ENCODE data around the gene DUSP18.
"Not testable (repeated sequence)": the region's sequence is repeated elsewhere in the genome, so short reads cannot be mapped to it uniquely, and the experiment has no call there.

The DUSP18 gene

GRCh38 chr22:30667494-30668385, at the start of gene DUSP18:
Gene DUSP18, minus strand, starts transcription at chr22:30667875. Its CDS starts 3,872 bp downstream, at chr22:30664003.
- DNase-seq = peak; percentile 95

GRCh38 chr22:30714062-30714461, 46.4 kb upstream of the DUSP18 start:
- DNase-seq = no peak

GRCh38 chr22:30712094-30712493, 44.4 kb upstream of the DUSP18 start:
- no peak for DNase-seq

- not testable (repeated sequence) for DNase-seq
Measured at GRCh38 chr22:30709980-30710379, 42.3 kb upstream of the DUSP18 start.

GRCh38 chr22:30705710-30706651, 38.3 kb upstream of the DUSP18 start:
- DNase-seq = no peak

- no peak for DNase-seq
Measured at GRCh38 chr22:30704978-30705377, 37.3 kb upstream of the DUSP18 start.

- no peak for DNase-seq
Measured at GRCh38 chr22:30702856-30703255, 35.2 kb upstream of the DUSP18 start.

GRCh38 chr22:30701872-30702271, 34.2 kb upstream of the DUSP18 start:
- no peak for DNase-seq

DNA sequence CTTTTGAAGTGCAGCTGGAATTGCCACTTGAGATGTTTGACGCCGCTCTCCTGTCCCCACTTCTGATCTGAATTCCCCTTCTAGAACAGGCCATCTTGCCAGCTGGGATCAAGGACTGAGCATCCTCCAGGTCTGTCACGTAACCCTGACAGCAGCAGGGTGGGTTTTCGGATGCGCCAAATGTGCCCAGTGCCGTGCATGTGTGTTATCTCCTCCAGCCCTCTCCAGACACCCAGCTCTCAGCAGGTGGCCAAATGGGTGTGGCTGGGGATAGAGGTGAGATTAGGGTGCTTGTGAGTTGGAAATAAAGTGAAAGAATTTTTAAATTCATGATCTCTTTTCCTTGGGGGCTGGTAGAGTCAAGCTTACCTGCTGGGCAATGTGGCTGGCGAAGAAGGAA, 30.3 kb upstream of the DUSP18 start:
- no peak for DNase-seq

GRCh38 chr22:30695871-30696655, 28.4 kb upstream of the DUSP18 start:
- no peak for DNase-seq

- DNase-seq = peak; percentile 33
Measured at GRCh38 chr22:30695351-30695851, 27.7 kb upstream of the DUSP18 start.

DNA sequence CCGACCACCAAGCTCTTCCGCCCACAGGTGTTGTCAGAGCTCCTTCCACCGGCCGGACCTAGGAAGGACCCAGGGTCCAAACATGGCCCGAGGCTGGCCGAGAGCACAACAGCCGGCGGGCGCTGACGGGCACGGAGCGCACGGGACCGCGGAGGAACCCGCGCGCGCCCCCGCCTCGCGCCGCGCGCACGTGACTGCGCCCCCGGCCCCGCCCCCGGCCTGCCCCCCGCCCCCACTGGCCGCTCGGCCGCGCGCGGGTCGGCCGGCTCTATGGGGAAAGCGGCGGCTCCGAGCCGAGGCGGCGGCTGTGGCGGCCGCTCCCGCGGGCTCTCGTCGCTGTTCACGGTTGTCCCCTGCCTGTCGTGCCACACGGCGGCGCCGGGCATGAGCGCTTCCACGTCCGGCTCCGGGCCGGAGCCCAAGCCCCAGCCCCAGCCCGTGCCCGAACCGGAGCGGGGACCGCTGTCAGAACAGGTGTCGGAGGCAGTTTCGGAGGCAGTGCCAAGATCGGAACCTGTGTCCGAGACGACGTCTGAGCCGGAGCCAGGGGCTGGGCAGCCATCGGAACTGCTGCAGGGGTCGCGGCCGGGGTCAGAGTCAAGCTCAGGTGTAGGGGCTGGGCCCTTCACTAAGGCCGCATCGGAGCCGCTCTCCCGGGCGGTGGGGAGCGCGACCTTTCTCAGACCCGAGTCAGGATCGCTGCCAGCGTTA, 27.1 kb upstream of the DUSP18 start, which contains the start of gene OSBP2:
OSBP2 (plus strand) TSS at position 235 of the 711 bp plus-strand sequence; CDS start at position 271, 36 bp downstream.
- DNase-seq = peak; percentile 43

- DNase-seq = peak; percentile 58
Measured at GRCh38 chr22:30694171-30694639, 26.5 kb upstream of the DUSP18 start.

DNA sequence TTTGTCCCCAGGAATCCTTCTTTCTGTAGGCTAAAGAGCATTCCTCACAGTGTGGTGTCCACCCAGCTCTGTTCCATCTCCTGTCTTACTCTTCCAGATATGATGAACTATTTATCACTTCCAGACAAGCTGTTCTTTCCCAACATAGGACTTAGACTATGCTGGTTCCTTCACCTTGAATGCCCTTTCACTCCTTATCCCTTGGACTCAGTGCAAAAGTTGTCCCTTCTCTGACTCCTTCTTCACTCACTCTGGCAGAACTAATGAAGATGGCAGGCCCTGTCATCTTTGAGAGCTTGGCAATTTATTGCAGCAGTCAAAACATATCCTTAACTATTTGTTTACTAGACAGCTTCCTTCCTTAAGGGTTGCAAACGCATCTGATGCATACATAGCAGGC, 23.5 kb upstream of the DUSP18 start:
- DNase-seq = no peak

DNA sequence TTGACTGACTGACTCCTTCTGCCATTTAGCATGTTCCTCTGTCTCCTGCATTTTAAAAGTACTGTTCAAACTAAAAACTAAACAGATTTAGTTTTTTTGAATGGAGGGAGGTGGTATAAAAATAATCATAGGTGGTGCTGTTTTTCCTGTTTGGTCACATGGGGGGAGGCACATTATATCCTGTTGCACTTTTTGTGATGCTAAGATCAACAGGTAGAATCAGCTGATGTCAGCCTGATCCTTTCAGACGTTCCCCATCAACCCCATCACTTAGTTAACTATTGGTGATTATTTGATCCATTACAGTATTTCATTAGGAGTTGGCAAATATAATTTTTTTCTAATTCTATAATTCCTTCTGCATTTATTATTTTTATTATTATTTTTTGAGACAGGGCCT, 21.9 kb upstream of the DUSP18 start:
- DNase-seq = no peak

DNA sequence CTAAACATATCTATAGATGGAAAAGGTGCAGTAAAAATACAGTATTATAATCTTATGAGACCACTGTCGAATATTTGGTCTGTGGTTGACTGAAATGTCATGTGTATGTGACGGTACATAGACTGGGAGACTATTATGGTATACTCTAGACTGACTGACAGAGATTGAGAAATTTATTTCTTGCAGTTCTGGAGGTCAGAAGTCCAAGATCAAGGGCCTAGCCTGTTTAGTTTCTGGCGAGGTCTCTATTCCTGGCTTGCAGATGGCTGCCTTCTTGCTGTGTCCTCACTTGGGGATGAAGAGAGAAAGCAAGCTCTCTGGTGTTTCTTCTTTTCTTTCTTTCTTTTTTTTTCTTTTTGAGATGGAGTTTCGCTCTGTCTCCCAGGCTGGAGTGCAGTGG, 19.7 kb upstream of the DUSP18 start:
- DNase-seq = no peak

DNA sequence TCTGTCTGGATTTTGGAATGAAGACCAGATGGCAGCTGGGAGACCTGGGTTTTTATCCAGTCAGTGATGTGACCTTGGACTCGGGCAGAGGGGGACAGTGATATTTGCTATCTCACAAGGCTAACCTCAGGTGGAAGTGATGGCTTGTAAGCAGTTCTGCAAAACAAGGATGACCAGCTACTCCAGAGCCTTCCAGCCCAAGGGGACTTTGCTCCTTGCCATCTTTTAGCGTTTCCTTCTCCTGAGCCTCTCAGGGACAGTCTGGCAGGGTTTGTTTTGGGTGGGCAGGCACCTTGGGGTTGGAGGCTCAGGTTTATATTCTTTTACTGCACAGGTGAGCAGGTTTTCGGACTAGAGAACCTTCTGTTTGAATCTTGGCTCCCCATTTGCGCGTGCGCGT, 17.5 kb upstream of the DUSP18 start:
- no peak for DNase-seq

- DNase-seq = no peak
Measured at GRCh38 chr22:30681831-30682230, 14.2 kb upstream of the DUSP18 start.

DNA sequence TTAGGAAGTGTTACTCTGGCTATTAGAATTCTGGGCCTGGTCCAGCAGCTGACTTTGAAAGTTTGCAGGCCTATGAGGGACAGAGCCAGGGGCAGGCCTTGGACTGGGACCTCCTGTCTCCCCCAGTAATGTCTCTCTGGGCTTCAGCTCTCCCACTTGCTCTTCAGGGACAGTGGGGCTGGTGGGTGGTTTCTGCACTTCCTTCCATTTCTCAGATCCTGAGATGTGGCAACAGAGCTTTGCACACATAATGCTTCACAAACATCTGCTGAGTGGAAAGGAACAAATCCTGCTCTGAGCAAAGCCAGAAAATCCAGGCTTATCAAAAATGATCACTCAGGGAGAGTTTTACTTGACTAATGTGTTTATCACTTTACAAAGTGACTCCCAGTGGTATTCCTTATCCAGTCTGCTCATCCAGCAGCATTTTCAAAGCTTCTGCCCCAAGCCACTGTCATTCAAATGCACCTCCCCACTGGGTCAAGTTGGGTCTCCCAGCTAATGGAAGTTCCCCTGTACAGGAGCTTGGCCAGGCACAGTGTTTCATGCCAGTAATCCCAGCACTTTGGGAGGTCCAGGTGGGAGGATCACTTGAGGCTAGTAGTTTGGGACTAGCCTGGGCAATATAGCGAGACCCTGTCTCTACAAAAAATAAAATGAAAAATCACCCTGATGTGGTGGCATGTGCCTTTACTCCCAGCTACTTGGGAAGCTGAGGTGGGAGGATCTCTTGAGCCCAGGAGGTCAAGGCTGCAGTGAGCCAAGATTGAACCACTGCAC, 13.5 kb upstream of the DUSP18 start:
- DNase-seq = no peak

DNA sequence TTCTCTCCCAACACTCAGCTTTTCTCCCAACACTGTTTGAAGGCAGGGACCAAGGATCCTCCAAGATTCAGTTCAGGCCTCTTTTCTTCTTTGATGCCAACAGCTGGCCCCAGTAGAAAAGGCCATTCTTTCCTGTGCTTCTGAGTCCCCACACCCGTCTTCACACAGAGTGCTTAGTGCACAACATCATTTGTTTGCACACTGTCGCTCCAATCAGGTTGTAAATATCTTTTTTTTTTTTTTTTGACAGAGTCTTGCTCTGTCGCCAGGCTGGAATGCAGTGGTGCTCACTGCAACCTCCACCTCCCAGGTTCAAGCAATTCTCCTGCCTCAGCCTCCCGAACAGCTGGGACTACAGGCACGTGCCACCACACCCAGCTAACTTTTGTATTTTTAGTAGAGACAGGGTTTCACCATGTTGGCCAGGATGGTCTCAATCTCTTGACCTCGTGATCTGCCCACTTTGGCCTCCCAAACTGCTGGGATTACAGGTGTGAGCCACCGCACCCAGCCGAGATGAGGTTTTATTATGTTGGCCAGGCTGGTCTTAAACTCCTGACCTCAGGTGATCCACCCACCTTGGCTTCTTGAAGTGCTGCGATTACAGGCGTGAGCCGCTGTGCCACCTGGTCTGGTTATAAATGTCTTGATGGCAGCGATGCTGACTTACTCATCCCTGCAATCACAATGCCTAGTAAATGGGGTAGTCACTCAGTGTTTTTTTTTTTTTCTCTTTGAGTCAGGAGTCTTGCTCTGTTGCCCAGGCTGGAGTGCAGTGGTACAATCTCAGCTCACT, 12.4 kb upstream of the DUSP18 start:
- DNase-seq = not testable (repeated sequence)

Data from activated CD4-positive, CD25-positive, alpha-beta regulatory T cell treated with anti-CD3 and anti-CD28 coated beads, Interleukin-2, amount 50 U/mL, for 72 hours (primary cell).